Activated T-cell treated with anti-CD3 and anti-CD28 coated beads for 4 hours (primary cell): Measurements from ENCODE around the gene ACP7.
"Not testable (repeated sequence)": the region's sequence is repeated elsewhere in the genome, so short reads cannot be mapped to it uniquely, and the experiment has no call there.

Experiments
- DNase-seq: peaks from one replicate; pipeline ENCODE4 v3.0.0-alpha.2; 2020

Gene ACP7

GRCh38 chr19:39078436-39079200 lies 5.5 kb upstream of the ACP7 start:
- no peak for DNase-seq

- DNase-seq, result no peak
Measured at GRCh38 chr19:39080431-39080830, 3.7 kb upstream of the ACP7 start.

- no peak for DNase-seq
Measured at GRCh38 chr19:39082167-39082566, 2.0 kb upstream of the ACP7 start.

- no peak for DNase-seq
Measured at GRCh38 chr19:39082745-39083598, 1.2 kb upstream of the ACP7 start.

- DNase-seq, result no peak
Measured at GRCh38 chr19:39083599-39083982, 577 bp upstream of the ACP7 start.

DNA sequence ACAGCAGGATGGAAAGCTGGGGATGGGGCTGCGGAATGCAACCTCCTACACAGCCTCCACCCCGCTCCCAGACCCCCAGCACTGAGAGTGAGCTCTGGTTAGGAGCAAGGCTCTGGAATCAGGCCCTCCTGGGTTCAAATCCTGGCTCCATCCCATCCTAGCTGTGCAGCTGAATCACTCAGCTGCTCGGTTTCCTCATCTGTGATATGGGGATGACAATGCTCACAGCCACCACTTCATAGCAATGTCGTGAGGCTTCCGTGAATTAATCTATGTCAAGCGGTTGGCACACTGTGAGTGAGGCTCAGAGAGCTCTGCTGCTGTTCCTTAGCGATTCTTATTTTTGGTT lies 538 bp downstream of the ACP7 start:
- no peak for DNase-seq

- no peak for DNase-seq
Measured at GRCh38 chr19:39085392-39085791, 1.2 kb downstream of the ACP7 start.

DNA sequence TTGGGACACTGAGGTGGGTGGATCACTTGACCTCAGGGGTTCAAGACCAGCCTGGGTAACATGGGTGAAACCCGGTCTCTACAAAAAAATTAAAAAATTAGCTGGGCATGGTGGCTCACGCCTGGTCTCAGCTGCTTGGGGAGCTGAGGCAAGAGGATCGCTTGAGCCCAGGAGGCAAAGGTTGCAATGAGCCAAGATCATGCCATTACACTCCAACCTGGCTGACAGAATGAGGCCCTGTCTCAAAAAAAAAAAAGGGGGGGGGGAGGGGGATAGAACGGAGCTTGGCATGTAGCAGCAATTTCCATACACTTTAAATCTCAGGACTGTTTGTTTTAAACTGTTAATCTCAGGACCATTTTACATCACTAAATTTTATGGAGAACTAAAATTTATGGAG lies 2.2 kb downstream of the ACP7 start:
- no peak for DNase-seq

DNA sequence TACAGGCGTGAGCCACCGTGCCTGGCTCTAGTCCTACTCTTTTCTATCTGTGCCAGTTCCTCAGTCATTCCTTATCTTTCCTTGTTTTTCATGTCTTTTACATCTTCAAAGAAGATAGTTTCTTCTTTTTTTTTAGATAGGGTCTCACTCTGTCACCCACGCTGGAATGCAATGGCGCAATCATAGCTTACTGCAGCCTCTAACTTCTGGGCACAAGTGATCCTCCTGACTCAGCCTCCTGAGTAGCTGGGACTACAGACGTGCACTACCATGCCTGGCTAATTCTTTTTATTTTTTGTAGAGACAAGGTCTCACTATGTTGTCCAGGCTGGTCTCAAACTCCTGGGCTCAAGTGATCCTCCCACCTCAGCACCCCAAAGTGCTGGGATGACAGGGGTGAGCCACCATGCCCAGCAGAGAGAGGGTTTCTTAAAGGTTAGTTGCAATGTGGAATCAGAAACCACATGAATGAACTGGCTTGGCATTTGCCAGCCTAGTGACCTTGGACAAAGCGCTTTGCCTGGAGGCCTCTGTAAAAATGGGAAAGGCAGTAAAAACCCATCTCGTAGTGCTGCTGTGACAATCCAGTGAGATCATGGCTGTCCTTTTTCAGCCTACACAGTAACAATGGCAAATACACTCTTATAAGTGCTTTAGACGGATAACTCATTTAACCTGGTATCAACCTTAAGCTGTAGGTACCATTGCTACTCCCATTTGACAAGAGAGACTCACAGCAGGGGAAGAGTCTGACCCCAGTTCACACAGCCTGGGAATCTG lies 3.9 kb downstream of the ACP7 start:
- no peak for DNase-seq

- DNase-seq, result not testable (repeated sequence)
Measured at GRCh38 chr19:39090016-39090415, 5.8 kb downstream of the ACP7 start.

DNA sequence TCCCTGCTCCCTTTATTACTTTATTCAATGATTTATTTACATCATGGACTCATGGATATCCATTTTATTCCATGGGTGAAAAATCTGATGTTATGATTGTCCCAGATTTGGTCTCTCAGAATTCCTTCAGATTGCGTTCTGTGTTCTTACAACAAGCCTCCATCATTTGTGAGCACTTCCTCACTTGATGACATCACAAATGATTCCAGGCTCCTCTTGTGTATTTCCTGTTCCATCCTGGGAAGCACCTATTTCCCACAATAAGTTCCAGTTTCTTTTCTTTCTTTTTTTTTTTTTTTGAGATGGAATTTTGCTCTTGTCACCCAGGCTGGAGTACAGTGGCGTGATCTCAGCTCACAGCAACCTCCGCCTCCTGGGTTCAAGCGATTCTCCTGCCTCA lies 6.7 kb downstream of the ACP7 start:
- no peak for DNase-seq

- not testable (repeated sequence) for DNase-seq
Measured at GRCh38 chr19:39095799-39096540, 11.8 kb downstream of the ACP7 start.

GRCh38 chr19:39097299-39097698 lies 13.1 kb downstream of the ACP7 start:
- DNase-seq, result no peak

GRCh38 chr19:39097721-39098120 lies 13.6 kb downstream of the ACP7 start:
- DNase-seq, result no peak

DNA sequence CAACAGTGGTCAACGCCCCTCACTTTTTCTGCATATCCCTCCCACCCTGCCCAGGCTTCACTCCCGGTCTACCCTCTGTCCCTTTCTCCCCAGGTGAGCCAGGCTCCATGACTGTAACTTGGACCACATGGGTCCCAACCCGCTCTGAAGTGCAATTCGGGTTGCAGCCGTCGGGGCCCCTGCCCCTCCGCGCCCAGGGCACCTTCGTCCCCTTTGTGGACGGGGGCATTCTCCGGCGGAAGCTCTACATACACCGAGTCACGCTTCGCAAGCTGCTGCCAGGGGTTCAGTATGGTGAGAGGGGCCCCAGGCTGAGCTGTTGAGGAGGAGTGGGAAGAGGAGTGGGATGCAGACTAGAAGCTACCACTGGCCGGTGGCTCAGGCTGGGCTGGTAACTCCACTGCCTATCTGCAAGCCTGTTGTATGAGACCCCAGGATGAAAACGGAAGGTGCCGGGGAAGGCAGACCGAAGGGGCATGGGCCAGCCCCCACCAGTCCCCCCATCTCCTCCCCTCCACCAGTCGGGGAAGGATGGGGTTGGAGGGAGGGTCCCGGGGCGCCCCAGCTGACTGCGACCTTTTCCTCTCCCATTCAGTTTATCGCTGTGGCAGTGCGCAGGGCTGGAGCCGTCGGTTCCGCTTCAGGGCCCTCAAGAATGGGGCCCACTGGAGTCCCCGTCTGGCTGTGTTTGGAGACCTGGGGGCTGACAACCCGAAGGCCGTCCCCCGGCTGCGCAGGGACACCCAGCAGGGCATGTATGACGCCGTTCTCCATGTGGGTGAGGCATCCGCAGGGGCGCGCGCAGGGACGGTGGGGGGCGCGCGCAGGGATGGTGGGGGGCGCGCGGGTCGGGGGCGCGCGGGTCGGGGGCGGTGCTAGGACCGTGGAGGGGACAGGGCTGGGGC lies 14.4 kb downstream of the ACP7 start:
- DNase-seq, result no peak

DNA sequence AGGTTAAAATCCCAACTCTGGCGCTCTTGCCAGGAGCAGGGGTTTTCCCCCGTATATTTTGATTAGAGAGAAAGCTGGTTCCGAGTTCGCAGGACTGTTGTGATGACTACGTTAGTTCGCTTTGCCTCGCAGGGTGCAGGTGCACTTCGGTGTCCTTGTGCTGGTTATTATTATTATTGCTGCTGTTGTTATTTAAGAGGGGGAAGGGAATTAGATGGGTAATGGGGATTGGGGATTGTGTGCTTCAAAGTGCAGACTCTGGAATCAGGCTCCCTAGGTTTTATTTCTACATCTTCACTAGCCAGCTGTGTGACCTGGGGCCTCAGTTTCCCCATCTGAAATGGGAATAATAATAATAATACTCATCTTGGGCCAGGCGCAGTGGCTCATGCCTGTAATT lies 15.2 kb downstream of the ACP7 start:
- DNase-seq, result no peak

- DNase-seq, result no peak
Measured at GRCh38 chr19:39100500-39101166, 16.5 kb downstream of the ACP7 start.

DNA sequence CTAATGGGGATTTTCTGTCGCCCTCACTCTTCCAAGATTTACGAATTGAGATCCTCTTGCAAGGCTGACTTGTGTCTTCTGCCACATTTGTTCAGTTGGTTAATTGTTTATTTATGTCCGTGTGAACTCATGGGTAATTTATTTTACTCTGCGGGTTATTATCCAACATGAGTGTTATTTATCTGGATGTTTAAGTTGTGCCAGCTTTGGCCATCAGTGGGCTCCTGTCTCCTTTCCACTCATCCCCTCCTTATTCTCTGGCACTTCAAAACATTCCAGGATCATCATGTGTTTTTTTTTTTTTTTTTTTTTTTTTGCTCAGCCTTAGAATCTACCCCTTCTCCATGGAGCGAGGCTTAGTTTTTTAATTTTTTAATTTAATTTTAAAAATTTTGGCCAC lies 19.0 kb downstream of the ACP7 start:
- no peak for DNase-seq

GRCh38 chr19:39104186-39104596 lies 20.0 kb downstream of the ACP7 start:
- DNase-seq, result no peak

GRCh38 chr19:39106194-39106593 lies 22.0 kb downstream of the ACP7 start:
- no peak for DNase-seq

DNA sequence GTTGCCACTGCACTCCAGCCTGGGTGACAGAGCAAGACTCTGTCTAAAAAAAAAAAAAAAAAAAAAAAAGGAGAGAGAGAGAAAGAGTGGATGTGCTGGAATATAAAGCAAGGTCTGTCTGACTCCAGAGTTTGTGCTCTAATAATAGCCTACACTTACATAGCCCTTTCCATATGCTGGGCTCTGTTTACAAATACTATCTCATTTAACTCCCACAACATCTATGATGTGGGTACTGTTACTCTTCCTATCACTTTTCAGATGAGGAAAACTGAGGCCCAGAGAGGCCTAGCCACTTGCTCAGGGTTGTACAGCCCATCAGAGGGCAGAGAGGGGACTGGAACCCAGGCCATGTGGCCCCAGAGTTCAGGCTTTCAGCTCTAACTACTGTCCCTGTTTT lies 25.5 kb downstream of the ACP7 start:
- DNase-seq, result no peak
